HepG2 (cell line): ENCODE data around the gene RPSA. TPM values are rescaled to one million over a fixed set of nuclear protein-coding genes. Genes with fewer than 3 reads are reported as not detected.

ENCODE experiments used
- ATAC-seq: fragments of 200-7000 bp; cut with Tn5 transposase; 3 replicates; pipeline ENCODE4 v1.9.1; 2020; ENCODE audit warnings: mild to moderate bottlenecking, moderate library complexity
- BruUV-seq: library from RNA; stranded (reverse); fragments of 400-500 nt; replicated peaks from 2 replicates; lab custom pipeline; 2021; lab: Mats Ljungman, UMichigan
- CTCF ChIA-PET: fragments of 300-600 bp; formaldehyde crosslinking; extraction: SDS; loops from one replicate; lab custom pipeline; 2021; ENCODE audit warnings: low total read pairs, inconsistent platforms, low intra/inter-chr PET ratio; lab: Yijun Ruan, JAX
- POLR2A ChIA-PET: fragments of 350-600 bp; sonication (Branson Sonifier 250); formaldehyde crosslinking; loops from one replicate; lab custom pipeline; 2020; ENCODE audit warnings: antibody characterized with exemption, inconsistent platforms; lab: Yijun Ruan, JAX
- DNase-seq: peaks from one replicate; pipeline ENCODE4 v3.0.0-alpha.2; 2015; ENCODE audit warnings: low spot score
- FAIRE-seq: peaks from 3 replicates; lab custom pipeline; 2011; peaks lifted over from hg19 to GRCh38; lab: Jason Lieb, UNC
- H2AFZ ChIP-seq: one replicate; pipeline ENCODE4 v1.6.1; 2011; ENCODE audit warnings: low read length, inconsistent platforms
- H3K27ac ChIP-seq: fragments of 300-600 bp; 3 replicates; pipeline ENCODE4 v1.8.0; 2011; ENCODE audit warnings: mixed run types, mild to moderate bottlenecking, mixed read lengths, low read length, inconsistent platforms; ENCODE audit not compliant: insufficient read depth; ENCODE audit errors: extremely low read length
- H3K27me3 ChIP-seq, 2 experiments: fragments of 200-600 bp in 1 of 2; 2 replicates in 1 of 2; 3 replicates in 1 of 2; pipeline versions ENCODE4 v1.6.0 to v1.8.0; 2011; ENCODE audit warnings: low read length in 2 of 2, mild to moderate bottlenecking in 2 of 2, moderate library complexity in 2 of 2, inconsistent platforms in 1 of 2; ENCODE audit not compliant: insufficient read depth in 2 of 2, control insufficient read depth in 1 of 2
- H3K36me3 ChIP-seq, 2 experiments: fragments of 200-600 bp in 1 of 2; replicated peaks in 1 of 2; 2 replicates in 1 of 2; 3 replicates in 1 of 2; pipeline versions ENCODE4 v1.5.1 to v1.8.0; 2011; ENCODE audit warnings: low read length in 2 of 2, inconsistent platforms in 1 of 2; ENCODE audit not compliant: insufficient read depth in 2 of 2, control insufficient read depth in 1 of 2
- H3K4me1 ChIP-seq: 2 replicates; pipeline ENCODE4 v1.5.1; 2012; ENCODE audit warnings: low read length, inconsistent platforms; ENCODE audit not compliant: insufficient read depth
- H3K4me2 ChIP-seq: 2 replicates; pipeline ENCODE4 v1.6.0; 2011; ENCODE audit warnings: low read depth, low read length, inconsistent platforms
- H3K4me3 ChIP-seq, 3 experiments: fragments of 200-600 bp in 1 of 3; sonication (generic), shearing (Covaris generic) in 1 of 3; replicated peaks in 1 of 3; 2 replicates each; pipeline ENCODE4 v1.5.1; 2011 to 2016; ENCODE audit warnings: low read length in 3 of 3, inconsistent platforms in 2 of 3, low read depth in 2 of 3, mild to moderate bottlenecking in 2 of 3, control low read depth in 1 of 3, mixed read lengths in 1 of 3; ENCODE audit not compliant: insufficient read depth in 1 of 3
- H3K79me2 ChIP-seq: one replicate; pipeline ENCODE4 v1.6.1; 2011; ENCODE audit warnings: low read length, inconsistent platforms; ENCODE audit not compliant: insufficient read depth
- H3K9ac ChIP-seq: 2 replicates; pipeline ENCODE4 v1.6.0; 2011; ENCODE audit warnings: mild to moderate bottlenecking, low read depth, low read length, inconsistent platforms; ENCODE audit not compliant: insufficient read depth
- H3K9me3 ChIP-seq: 2 replicates; pipeline ENCODE4 v1.5.1; 2012; ENCODE audit warnings: mild to moderate bottlenecking, low read length
- H4K20me1 ChIP-seq: 2 replicates; pipeline ENCODE4 v1.6.0; 2011; ENCODE audit warnings: inconsistent platforms, mild to moderate bottlenecking, low read length, moderate library complexity; ENCODE audit not compliant: insufficient read depth
- GFI1 ChIP-seq: sonication (generic); formaldehyde crosslinking; IDR thresholded peaks from 2 replicates; pipeline ENCODE4 v1.5.0; 2020; ENCODE audit warnings: missing genetic modification reagents, mild to moderate bottlenecking, borderline replicate concordance
- HNRNPUL1 ChIP-seq: fragments of 200-400 bp; formaldehyde crosslinking; IDR thresholded peaks from 2 replicates; pipeline ENCODE4 v1.6.1; 2017; ENCODE audit warnings: low read depth, mild to moderate bottlenecking, low read length, moderate library complexity
- KAT7 ChIP-seq: IDR thresholded peaks from 2 replicates; pipeline ENCODE4 v1.6.1; 2018; ENCODE audit warnings: borderline replicate concordance, missing compliant biosample characterization
- PAF1 ChIP-seq: IDR thresholded peaks from 2 replicates; pipeline ENCODE4 v1.6.1; 2016; ENCODE audit warnings: missing genetic modification reagents, missing compliant biosample characterization
- SRSF1 ChIP-seq: fragments of 200-400 bp; formaldehyde crosslinking; optimal IDR thresholded peaks from 2 replicates; pipeline ENCODE3; 2017; ENCODE audit warnings: mild to moderate bottlenecking, low read depth, low read length, moderate library complexity
- ZNF572 ChIP-seq: sonication (generic); formaldehyde crosslinking; IDR thresholded peaks from 2 replicates; pipeline ENCODE4 v1.5.1; 2020; ENCODE audit warnings: mild to moderate bottlenecking, missing genetic modification reagents
- WGBS: methylation state at CpG from one replicate; pipeline ENCODE4 v1.1.6; 2017; ENCODE audit warnings: low lambda C conversion rate; 5-methylcytosine and 5-hydroxymethylcytosine counted together
- in situ Hi-C: cut with HindIII; loops from 2 replicates; pipeline ENCODE4 v1.10.0; 2017; ENCODE audit warnings: low pct_unique_long_range_greater_than_20kb; ENCODE audit not compliant: extremely low pct_ligation_motif_present
- intact Hi-C: fragments of 100-400 bp; cut with micrococcal nuclease; formaldehyde crosslinking; loops from one replicate; pipeline ENCODE4 v1.10.0; 2022; ENCODE audit not compliant: unreplicated experiment
- polyA plus RNA-seq, 8 experiments: library from polyadenylated mRNA; depleted of rRNA in 3 of 8; stranded (reverse) in 7 of 8; unstranded in 1 of 8; fragments of >200 nt; fragmentation: Illumina TruSeq in 4 of 8; extraction: Trizol in 4 of 8; gene quantifications; 2 replicates each; pipeline versions ENCODE4 v1.2.1 to v1.2.3, GENCODE V29; 2011 to 2016; ENCODE audit warnings: low read depth in 4 of 8, missing spikeins in 1 of 8, mixed read lengths in 1 of 8; ENCODE audit not compliant: insufficient read depth in 1 of 8
- total RNA-seq, 5 experiments: library from RNA; depleted of rRNA; stranded (reverse); fragments of >200 nt; fragmentation: Illumina TruSeq; extraction: Trizol; gene quantifications; 2 replicates each; pipeline ENCODE4 v1.2.3, GENCODE V29; 2016; ENCODE audit warnings: low read depth in 1 of 5
- TF ChIP-seq, protein P1 (sequence below): IDR thresholded peaks from 2 replicates; pipeline ENCODE4 v1.6.1; 2018; ENCODE audit warnings: missing genetic modification reagents
- TF ChIP-seq, protein P2 (sequence below): sonication (generic); formaldehyde crosslinking; IDR thresholded peaks from 2 replicates; pipeline ENCODE4 v1.5.0; 2020; ENCODE audit warnings: mild to moderate bottlenecking, missing genetic modification reagents

The RPSA gene
- total and polyA plus RNA-seq, 2 of the 13 experiments (the other 11 are each of a cell fraction or from before 2014, with no cell fraction given): 1,683 to 3,226 TPM

DNA sequence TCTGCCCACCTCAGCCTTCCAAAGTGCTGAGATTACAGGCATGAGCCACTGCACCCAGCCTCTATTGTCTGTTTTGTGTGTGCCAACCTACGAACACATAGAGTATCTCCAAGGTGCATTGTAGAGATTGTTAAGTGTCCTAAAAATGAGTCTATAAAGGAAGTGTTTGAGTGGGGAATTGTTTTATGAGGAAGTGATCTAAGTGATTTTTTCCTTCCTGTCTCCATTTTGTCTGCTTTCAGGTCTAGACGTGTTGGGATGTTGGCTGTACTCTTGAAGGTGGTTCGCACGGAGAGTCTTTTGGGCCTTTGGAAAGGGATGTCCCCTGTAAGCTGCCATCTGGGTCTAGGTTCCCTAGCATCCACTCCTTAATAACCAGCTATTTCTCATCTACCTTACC lies 16.3 kb upstream of the RPSA start:
- H3K36me3 ChIP-seq: peaks cover 14 to 59% of the 10 kb centered on the region in 2 experiments
- ATAC-seq (no peak), FAIRE-seq (no peak), DNase-seq (no peak)
- no peak overlapping the region for H3K4me2 ChIP-seq
- in situ Hi-C loops: no loop called here
- no peak overlapping the region for H2AFZ ChIP-seq
- 96% methylated on average over 4 of the region's 4 CpGs for whole genome bisulfite sequencing
- BruUV-seq: no TSS peak
- H3K79me2 ChIP-seq: peaks cover 40% of the 10 kb centered on the region
- no peak overlapping the region for H3K9ac ChIP-seq
- no peak overlapping the region for H3K27ac ChIP-seq
- no peaks in the 10 kb centered on the region for H3K9me3 ChIP-seq
- CTCF ChIA-PET: no interaction called here
- no peaks in the 10 kb centered on the region for H3K27me3 ChIP-seq
- intact Hi-C loops: no loop called here
- POLR2A ChIA-PET: no interaction called here
- peaks cover 27% of the 10 kb centered on the region for H4K20me1 ChIP-seq
- peaks cover 28% of the 10 kb centered on the region for H3K4me1 ChIP-seq
- no peak overlapping the region for H3K4me3 ChIP-seq
- TF ChIP-seq PAF1 (no peak), SRSF1 (no peak), HNRNPUL1 (no peak), ZNF572 (CRISPR knock-in tag) (no peak), KAT7 (CRISPR knock-in tag) (no peak), GFI1 (CRISPR knock-in tag) (no peak)
- TF ChIP-seq, protein P1, sequence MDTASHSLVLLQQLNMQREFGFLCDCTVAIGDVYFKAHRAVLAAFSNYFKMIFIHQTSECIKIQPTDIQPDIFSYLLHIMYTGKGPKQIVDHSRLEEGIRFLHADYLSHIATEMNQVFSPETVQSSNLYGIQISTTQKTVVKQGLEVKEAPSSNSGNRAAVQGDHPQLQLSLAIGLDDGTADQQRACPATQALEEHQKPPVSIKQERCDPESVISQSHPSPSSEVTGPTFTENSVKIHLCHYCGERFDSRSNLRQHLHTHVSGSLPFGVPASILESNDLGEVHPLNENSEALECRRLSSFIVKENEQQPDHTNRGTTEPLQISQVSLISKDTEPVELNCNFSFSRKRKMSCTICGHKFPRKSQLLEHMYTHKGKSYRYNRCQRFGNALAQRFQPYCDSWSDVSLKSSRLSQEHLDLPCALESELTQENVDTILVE (CRISPR knock-in tag): no peak
- TF ChIP-seq, protein P2, sequence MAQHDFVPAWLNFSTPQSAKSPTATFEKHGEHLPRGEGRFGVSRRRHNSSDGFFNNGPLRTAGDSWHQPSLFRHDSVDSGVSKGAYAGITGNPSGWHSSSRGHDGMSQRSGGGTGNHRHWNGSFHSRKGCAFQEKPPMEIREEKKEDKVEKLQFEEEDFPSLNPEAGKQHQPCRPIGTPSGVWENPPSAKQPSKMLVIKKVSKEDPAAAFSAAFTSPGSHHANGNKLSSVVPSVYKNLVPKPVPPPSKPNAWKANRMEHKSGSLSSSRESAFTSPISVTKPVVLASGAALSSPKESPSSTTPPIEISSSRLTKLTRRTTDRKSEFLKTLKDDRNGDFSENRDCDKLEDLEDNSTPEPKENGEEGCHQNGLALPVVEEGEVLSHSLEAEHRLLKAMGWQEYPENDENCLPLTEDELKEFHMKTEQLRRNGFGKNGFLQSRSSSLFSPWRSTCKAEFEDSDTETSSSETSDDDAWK (CRISPR knock-in tag): no peak
- TF ChIP-seq, all 625 proteins: peak for 0
